Rectal smooth muscle tissue (tissue), 1 donor: ENCODE data around the gene GPRC5D.

Experiments
- H3K27ac ChIP-seq: one replicate; pipeline ENCODE4 v1.7.0; 2013; ENCODE audit warnings: low read depth, low read length, inconsistent platforms
- H3K27me3 ChIP-seq: one replicate; pipeline ENCODE4 v1.7.0; 2013; ENCODE audit warnings: low read length; ENCODE audit not compliant: control insufficient read depth, insufficient read depth
- H3K36me3 ChIP-seq: one replicate; pipeline ENCODE4 v1.7.0; 2013; ENCODE audit warnings: low read length; ENCODE audit not compliant: control insufficient read depth, insufficient read depth
- H3K4me1 ChIP-seq: one replicate; pipeline ENCODE4 v1.7.0; 2013; ENCODE audit warnings: low read length; ENCODE audit not compliant: control insufficient read depth, insufficient read depth
- H3K4me3 ChIP-seq: one replicate; pipeline ENCODE4 v1.7.0; 2013; ENCODE audit warnings: low read length
- H3K9ac ChIP-seq: one replicate; pipeline ENCODE4 v1.7.0; 2013; ENCODE audit warnings: low read length

Gene GPRC5D

GRCh38 chr12:12908711-12909110, 43.3 kb downstream of the GPRC5D start:
- Histone ChIP-seq H3K9ac (no peak overlapping the region), H3K4me1 (no peaks in the 10 kb centered on the region), H3K27me3 (no peaks in the 10 kb centered on the region), H3K27ac (no peak overlapping the region), H3K4me3 (no peak overlapping the region), H3K36me3 (no peaks in the 10 kb centered on the region)

- no peak overlapping the region for H3K4me3 ChIP-seq
- H3K36me3 ChIP-seq, result no peaks in the 10 kb centered on the region
- no peaks in the 10 kb centered on the region for H3K4me1 ChIP-seq
- no peak overlapping the region for H3K9ac ChIP-seq
- no peaks in the 10 kb centered on the region for H3K27me3 ChIP-seq
- H3K27ac ChIP-seq, result no peak overlapping the region
Observed at GRCh38 chr12:12908252-12908651, 43.7 kb downstream of the GPRC5D start.

- H3K9ac ChIP-seq, result no peak overlapping the region
- no peaks in the 10 kb centered on the region for H3K27me3 ChIP-seq
- H3K4me3 ChIP-seq, result no peak overlapping the region
- no peaks in the 10 kb centered on the region for H3K36me3 ChIP-seq
- H3K27ac ChIP-seq, result no peak overlapping the region
- H3K4me1 ChIP-seq, result no peaks in the 10 kb centered on the region
Observed at GRCh38 chr12:12907552-12907951, 44.4 kb downstream of the GPRC5D start.

DNA sequence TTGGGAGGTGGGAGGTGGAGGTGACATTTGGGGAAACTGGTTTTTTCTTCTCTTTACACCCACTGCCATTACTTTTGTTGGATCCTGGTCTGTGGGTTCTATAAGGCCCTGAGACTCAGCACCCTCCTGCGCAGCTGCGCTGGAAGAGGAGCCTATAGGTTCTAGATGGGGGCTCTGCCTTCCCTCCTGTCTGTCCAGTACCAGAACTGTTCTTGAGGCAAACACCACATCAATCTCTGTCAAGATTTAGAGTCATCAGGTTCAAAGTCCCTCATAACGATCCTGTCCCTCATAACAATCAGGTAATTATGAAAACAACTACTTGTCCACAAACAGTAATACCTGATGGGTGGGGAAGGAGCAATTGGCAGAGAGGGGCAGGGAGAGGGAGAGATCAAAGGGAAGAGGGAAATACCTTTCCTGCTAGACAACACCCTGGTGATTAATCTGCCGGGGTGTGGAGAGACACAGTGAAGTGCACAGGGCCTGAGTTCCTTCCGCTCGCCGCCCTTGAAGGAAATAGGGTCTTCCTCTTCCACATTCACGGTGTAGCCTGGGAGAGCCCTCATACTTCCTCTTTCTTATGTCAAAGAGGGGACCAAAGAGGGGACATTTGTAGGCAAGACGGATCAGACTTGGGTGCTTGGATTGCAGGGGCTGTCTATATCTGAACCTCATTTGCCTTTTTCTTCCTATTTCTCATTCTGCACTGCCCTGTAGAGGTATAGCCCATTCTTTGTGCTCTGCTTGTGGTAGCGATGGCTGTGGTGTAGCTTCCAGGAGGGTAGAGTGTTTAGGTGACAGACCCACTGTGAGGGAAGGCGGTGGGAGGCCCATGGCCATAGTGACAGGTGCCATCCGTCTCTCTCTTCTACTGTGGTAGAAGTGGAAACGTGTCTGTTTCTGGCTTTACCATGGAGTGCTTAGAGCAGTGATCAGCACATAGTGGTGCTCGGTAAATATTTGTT, 48.0 kb downstream of the GPRC5D start:
- H3K27ac ChIP-seq, result no peak overlapping the region
- no peak overlapping the region for H3K9ac ChIP-seq
- H3K27me3 ChIP-seq, result no peaks in the 10 kb centered on the region
- H3K4me1 ChIP-seq, result no peaks in the 10 kb centered on the region
- H3K4me3 ChIP-seq, result no peak overlapping the region
- no peaks in the 10 kb centered on the region for H3K36me3 ChIP-seq

DNA sequence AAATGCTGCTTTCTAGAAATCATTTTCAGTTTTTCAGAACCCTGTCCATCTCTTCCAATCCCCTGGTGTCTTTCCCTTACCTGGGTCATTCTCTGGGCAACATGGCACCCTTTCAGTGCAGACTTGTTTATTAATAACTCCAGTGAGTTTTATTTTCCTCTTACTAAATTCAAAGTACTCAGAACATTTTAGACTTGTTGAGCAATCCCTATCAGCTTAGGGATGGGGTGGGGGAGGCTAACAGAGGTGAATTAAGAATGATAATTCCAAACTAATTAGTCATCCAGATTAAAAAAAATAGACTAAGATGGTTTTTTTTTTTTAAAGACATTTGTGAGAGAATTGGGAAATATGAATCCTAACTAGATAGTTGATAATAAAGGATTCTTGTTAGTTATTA, 49.9 kb downstream of the GPRC5D start:
- no peaks in the 10 kb centered on the region for H3K36me3 ChIP-seq
- no peaks in the 10 kb centered on the region for H3K4me1 ChIP-seq
- no peak overlapping the region for H3K9ac ChIP-seq
- H3K27ac ChIP-seq, result no peak overlapping the region
- no peaks in the 10 kb centered on the region for H3K27me3 ChIP-seq
- no peak overlapping the region for H3K4me3 ChIP-seq

DNA sequence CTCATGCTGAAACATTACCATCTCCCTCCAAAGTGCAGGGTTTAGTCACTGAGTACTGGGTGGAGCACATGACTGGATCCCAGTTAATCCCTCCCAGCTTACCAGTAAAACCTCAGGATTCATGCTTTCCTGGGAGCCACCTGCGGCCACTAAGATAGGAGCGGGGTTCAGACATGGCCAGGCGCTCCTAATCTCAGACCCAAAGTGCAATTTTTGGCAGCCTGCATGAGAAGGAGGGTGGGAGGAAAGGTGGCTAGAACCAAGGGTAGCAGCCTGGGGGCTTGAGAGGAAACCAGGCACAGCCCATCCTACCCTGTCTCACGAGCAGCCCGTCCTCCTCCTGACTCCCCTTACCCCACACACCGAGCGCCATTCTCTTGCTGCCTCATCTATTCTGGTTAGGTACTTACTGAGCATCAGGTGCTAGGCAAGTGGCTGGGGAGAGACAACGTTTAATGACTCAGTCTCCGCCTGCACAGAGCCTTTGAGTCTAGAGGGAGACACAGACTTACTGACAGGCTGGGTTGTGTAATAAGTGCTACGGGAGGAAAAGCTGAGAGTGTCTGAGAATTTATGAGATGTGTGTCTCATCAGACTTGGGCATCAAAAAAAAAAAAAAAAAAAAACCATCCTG, 50.7 kb downstream of the GPRC5D start:
- Histone ChIP-seq H3K27me3 (no peaks in the 10 kb centered on the region), H3K9ac (no peak overlapping the region), H3K36me3 (no peaks in the 10 kb centered on the region), H3K27ac (no peak overlapping the region), H3K4me1 (no peaks in the 10 kb centered on the region), H3K4me3 (no peak overlapping the region)

- no peaks in the 10 kb centered on the region for H3K4me1 ChIP-seq
- no peak overlapping the region for H3K27ac ChIP-seq
- no peaks in the 10 kb centered on the region for H3K36me3 ChIP-seq
- H3K9ac ChIP-seq, result no peak overlapping the region
- H3K4me3 ChIP-seq, result no peak overlapping the region
- H3K27me3 ChIP-seq, result no peaks in the 10 kb centered on the region
Observed at GRCh38 chr12:12900786-12901157, 51.2 kb downstream of the GPRC5D start.

DNA sequence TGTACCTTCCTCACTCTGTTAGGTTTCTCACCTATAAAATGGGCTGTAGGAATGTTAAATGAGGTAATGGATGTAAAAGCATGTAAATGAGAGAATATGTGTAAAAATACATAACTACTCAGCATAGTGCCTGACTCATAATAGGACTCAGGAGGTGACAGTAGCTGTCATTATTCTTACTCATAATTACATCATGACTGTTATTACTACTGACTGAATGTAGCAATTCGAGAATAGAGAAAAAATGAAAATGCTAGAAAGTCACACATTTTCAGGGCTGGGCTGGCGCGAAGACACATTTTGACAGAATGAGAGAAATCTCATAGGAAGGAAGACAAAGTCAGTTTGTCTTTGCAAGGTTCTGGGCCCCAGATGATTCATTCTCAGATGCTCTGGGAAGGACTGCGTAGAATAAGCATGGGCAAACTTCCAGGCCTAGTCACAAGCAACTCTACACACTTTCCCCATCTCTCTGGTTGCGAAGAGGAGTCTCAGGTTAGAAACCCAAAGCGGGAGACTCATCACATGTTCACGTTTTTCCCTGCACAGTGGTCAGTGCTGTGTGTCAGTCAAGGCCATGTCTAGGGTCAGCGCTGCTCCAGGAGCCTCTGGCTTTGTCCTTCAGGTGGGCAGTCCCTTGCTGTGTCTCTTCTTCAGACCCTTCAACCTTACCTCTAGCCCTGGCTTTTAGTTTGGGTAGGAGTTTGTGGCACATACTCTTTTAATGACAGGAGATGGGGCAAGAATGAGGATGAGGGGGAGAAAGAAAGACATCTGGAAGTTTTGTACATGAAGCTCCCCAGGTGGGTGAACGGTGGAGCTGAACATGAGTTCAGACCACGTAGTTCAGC, 52.2 kb downstream of the GPRC5D start:
- H3K4me3 ChIP-seq, result no peak overlapping the region
- H3K9ac ChIP-seq, result no peak overlapping the region
- H3K27me3 ChIP-seq, result no peaks in the 10 kb centered on the region
- no peak overlapping the region for H3K27ac ChIP-seq
- H3K36me3 ChIP-seq, result no peaks in the 10 kb centered on the region
- H3K4me1 ChIP-seq, result no peaks in the 10 kb centered on the region

DNA sequence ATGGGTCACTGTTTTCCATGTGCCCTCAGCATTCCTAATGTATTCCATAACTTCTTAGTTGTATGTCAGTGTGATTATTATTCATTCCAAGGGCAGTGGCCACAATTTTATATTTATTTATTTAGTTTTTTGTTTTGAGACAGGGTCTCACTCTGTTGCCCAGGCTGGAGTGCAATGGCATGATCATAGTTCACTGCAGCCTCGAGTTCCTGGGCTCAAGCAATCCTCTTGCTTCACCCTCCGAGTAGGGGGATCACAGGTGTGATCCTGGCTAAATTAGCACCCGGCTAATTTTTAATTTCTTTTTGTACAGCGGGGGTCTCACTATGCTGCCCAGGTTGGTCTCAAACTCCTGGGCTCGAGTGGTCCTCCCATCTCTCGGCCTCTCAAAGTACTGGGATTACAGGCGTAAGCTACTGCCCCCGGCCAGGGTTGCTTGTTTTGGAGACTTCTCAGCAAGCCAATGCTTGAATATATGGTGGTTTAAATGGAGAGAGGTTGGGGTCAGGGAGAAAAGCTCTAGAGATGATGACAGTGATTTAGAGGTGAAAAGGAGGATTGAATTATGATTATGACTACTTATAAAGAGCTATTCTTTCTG, 53.0 kb downstream of the GPRC5D start:
- Histone ChIP-seq H3K4me1 (no peaks in the 10 kb centered on the region), H3K36me3 (no peaks in the 10 kb centered on the region), H3K27ac (no peak overlapping the region), H3K4me3 (no peak overlapping the region), H3K9ac (no peak overlapping the region), H3K27me3 (no peaks in the 10 kb centered on the region)

DNA sequence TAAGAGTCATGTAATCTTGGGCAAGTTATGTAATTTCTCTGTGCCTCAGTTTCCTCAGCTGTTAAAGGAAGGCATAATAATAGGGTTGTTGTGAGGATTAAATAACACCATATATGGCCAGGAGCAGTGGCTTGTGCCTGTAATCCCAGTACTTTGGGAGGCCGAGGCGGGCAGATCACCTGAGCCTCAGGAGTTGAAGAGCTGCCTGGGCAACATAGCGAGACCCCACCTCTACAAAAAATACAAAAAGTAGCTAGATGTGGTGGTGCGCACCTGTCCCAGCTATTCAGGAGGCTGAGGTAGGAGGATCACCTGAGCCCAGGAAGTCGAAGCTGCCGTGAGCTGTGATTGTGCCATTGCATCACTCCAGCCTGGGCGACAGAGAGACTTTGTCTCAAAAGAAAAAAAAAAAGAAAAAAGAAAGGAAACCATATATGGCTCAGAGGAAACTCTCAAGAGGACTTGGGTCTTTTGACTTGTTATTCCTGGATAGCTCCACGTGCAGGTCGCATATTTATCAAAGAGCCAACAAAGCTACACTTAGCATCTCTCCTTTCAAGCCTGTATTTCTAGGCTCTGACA, 53.7 kb downstream of the GPRC5D start:
- H3K9ac ChIP-seq, result no peak overlapping the region
- no peak overlapping the region for H3K27ac ChIP-seq
- no peaks in the 10 kb centered on the region for H3K27me3 ChIP-seq
- no peak overlapping the region for H3K4me3 ChIP-seq
- H3K36me3 ChIP-seq, result no peaks in the 10 kb centered on the region
- no peaks in the 10 kb centered on the region for H3K4me1 ChIP-seq

DNA sequence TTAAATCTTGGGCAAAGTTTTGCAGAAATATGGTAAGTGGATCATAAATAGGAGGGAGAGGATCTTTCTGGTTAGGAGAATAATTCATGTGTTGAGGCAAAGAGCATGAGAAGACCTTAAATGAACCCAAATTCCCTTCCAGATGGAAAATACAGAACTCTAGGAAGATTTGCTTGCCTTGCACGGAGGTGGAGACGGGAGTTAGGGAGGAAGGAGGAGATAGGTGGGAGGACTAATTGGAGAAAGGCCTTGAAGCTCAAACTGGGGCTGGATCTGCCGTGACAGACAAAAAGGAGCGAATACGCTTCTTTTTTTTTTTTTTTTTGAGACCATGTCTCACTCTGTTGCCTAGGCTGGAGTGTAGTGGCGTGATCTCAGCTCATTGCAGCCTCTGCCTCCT, 54.7 kb downstream of the GPRC5D start:
- H3K4me1 ChIP-seq, result no peaks in the 10 kb centered on the region
- no peak overlapping the region for H3K27ac ChIP-seq
- no peak overlapping the region for H3K9ac ChIP-seq

GRCh38 chr12:12896260-12896659, 55.7 kb downstream of the GPRC5D start:
- H3K9ac ChIP-seq, result no peak overlapping the region
- no peaks in the 10 kb centered on the region for H3K36me3 ChIP-seq
- H3K27ac ChIP-seq, result no peak overlapping the region
- H3K27me3 ChIP-seq, result no peaks in the 10 kb centered on the region
- H3K4me1 ChIP-seq, result no peaks in the 10 kb centered on the region
- H3K4me3 ChIP-seq, result no peak overlapping the region

More for the DNA sequence above, 54.7 kb downstream of the GPRC5D start:
- no peaks in the 10 kb centered on the region for H3K27me3 ChIP-seq
- no peak overlapping the region for H3K4me3 ChIP-seq
- H3K36me3 ChIP-seq, result no peaks in the 10 kb centered on the region
